Activated naive CD4-positive, alpha-beta T cell treated with Interleukin-2 at 50 U/mL for 16 hours (primary cell): Measurements from ENCODE around the gene TCN2.
"Not testable (repeated sequence)": the region's sequence is repeated elsewhere in the genome, so short reads cannot be mapped to it uniquely, and the experiment has no call there.

ENCODE experiments used
- DNase-seq: peaks from one replicate; pipeline ENCODE4 v3.0.0-alpha.2; 2020

Gene TCN2

DNA sequence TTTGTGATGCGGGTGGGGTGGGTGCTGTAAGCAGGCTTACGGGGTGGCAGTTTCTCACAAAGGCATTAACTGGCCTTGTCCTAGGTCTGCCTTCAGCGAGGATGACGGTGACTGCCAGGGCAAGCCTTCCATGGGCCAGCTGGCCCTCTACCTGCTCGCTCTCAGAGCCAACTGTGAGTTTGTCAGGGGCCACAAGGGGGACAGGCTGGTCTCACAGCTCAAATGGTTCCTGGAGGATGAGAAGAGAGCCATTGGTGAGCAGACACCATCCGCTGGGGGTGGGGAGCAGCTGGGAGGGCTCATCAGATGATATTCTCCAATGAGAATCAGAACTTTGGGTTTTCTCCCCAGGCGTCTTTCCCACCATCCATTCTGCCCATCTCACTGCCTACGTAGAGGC, 5.8 kb downstream of the TCN2 start:
- DNase-seq: no peak

DNA sequence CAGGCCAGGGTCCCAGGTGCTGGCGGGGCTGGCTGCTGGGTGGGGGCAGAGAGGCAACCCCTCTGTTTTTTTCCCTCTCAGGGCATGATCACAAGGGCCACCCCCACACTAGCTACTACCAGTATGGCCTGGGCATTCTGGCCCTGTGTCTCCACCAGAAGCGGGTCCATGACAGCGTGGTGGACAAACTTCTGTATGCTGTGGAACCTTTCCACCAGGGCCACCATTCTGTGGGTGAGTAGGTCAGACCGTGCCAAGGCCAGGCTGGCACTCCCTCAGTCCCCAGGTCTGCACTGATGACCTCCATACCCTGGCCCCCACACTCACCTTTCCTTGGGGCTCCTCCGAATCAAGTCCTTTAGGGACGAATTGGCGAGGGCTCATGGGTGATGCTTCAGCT, 7.3 kb downstream of the TCN2 start:
- DNase-seq: no peak

DNA sequence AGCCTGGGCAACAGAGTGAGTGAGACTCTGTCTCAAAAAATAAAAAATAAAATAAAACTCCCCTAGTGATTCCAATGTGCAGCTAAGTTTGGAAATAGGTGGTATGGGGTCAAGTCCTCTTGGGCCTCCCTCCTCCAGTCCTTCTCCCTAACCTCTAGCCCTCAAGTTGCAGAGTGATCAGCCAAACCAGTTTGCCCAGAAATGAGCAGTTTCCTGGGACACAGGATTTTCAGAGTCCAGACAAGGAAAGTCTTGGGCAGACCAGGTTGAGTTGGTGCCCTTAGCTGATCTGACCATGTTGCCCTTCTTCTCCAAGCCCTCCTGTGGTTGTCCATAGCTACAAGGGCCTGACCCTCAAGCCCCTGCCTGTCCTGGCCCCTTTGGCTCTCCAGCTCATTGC, 7.9 kb downstream of the TCN2 start:
- no peak for DNase-seq

DNA sequence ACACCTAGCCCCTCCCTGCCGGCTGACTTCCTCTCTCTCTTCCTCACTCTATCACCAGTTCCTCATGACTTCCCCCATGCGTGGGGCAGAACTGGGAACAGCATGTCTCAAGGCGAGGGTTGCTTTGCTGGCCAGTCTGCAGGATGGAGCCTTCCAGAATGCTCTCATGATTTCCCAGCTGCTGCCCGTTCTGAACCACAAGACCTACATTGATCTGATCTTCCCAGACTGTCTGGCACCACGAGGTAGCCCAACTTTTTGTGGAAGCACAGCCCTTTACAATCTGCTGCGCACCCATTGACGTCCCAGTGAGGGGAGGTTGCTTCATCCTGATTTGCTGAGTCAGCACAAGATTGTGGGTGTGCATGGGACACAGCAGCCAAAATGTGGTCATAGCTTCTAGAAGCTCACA, 8.6 kb downstream of the TCN2 start:
- DNase-seq: no peak

DNA sequence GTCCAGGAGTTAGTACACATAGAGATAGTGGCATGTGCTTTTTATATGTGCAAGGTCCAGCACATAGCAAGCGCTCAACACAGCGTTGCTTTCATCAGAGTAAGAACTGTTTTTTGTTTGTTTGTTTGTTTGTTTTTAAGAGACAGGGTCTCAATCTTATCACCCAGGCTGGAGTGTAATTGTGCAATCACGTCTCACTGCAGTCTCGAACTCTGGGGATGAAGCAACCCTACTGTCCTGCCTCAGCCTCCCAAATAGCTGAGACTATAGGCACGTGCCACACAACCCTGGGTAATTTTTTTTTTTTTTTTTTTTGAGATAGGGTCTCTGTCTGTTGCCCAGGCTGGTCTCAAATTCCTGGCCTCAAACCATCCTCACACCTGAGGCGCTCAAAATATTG, 10.8 kb downstream of the TCN2 start:
- no peak for DNase-seq

DNA sequence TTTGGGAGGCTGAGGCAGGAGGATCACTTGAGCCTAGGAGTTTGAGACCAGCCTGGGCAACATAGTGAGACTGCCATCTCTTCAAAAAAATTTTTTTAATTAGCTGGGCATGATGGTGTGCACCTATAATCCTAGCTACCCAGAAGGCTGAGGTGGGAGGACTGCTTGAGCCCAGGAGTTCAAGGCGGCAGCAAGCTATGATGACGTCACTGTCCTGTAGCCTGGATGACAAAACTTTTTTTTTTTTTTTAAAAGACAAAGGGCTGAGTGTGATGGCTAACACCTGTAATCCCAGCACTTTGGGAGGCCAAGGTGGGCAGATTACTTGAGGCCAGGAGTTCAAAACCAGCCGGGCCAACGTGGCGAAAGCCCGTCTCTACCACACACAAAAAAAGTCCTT, 12.9 kb downstream of the TCN2 start:
- DNase-seq: not testable (repeated sequence)

DNA sequence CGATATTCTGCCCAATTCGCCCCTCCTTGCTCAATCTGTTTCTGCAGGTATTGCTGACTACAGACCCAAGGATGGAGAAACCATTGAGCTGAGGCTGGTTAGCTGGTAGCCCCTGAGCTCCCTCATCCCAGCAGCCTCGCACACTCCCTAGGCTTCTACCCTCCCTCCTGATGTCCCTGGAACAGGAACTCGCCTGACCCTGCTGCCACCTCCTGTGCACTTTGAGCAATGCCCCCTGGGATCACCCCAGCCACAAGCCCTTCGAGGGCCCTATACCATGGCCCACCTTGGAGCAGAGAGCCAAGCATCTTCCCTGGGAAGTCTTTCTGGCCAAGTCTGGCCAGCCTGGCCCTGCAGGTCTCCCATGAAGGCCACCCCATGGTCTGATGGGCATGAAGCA, 19.4 kb downstream of the TCN2 start:
- DNase-seq: no peak

DNA sequence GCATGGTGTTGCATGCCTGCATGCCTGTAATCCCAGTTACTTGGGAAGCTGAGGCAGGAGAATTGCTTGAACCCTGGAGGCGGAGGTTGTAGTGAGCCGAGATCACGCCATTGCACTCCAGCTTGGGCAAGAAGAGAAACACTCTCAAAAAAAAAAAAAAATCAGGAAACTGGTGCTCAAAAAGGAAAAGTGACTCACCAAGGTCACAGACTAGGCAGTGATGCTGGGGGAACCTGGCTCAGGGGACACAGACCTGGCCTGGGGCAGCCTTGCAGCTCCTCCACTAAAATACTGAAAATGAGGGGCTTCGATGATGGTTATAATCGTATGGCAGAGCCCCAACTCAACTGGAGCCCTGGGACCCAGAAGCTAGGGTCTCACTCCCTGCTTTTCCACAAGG, 20.5 kb downstream of the TCN2 start:
- DNase-seq: no peak

DNA sequence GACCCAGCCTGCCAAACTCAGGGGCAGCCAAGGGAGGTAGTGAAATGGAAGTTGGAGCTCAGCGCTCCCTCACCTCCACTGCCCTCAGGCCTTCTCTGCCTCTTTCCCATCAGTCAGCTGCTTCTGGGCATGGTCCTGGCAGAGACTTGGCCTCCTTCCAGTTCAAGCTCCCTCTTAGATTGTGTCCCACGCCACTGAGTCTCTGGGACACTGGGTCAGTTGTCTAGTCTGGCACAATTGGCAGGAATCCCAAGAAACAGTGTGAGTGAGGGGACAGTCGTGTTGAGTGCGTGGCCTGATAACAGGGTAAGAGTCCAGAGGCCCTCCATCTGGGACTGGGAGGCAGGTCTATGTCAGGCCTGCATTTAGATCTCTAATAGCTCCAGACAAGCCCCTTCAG, 21.5 kb downstream of the TCN2 start:
- no peak for DNase-seq

DNA sequence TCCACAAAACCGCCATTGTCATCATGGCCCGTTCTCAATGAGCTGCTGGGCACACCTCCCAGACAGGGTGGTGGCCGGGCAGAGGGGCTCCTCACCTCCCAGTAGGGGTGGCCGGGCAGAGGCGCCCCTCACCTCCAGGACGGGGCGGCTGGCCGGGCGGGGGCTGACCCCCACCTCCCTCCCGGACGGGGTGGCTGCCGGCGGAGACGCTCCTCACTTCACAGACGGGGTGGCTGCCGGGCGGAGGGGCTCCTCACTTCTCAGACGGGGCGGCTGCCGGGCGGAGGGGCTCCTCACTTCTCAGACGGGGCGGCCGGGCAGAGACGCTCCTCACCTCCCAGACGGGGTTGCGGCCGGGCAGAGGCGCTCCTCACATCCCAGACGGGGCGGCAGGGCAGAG, 24.5 kb downstream of the TCN2 start:
- DNase-seq: not testable (repeated sequence)

DNA sequence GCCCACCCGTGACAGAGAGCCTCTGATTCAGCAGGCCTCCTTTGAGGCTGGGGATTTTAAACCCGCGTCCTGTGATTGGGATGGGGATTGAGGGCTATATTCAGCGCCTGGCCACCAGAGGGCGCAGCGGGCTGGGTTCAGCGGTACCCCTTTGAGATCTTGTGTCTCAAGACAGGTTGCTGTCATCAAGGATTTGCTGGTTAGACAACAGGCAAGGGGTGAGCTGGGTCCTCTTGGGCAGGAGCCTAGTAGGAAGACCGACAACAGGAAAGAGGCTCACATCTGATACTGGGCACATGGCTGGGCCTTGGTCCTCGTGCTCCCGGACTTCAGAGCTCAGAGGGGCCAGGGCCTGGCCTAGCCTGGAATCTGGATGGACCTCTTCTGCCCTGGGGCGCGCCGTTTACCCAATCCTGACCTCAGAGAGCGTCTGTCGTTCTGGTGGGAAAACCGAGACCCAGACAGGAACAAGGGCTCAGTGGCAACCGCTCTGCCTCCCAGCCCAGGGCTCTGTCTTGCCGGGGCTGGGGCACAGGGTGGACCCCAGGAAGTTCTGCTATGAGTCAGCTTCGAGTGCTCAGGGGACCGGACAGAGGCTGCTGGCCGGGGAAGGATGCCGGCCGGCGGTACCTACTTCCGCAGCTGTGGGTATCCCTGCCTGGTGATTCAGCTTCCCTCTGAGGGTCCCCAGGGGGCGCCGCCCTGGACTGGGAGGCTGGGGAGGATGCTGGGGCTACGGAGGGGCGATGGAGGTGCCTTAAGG, 27.7 kb downstream of the TCN2 start:
- DNase-seq: peak; percentile 91

DNA sequence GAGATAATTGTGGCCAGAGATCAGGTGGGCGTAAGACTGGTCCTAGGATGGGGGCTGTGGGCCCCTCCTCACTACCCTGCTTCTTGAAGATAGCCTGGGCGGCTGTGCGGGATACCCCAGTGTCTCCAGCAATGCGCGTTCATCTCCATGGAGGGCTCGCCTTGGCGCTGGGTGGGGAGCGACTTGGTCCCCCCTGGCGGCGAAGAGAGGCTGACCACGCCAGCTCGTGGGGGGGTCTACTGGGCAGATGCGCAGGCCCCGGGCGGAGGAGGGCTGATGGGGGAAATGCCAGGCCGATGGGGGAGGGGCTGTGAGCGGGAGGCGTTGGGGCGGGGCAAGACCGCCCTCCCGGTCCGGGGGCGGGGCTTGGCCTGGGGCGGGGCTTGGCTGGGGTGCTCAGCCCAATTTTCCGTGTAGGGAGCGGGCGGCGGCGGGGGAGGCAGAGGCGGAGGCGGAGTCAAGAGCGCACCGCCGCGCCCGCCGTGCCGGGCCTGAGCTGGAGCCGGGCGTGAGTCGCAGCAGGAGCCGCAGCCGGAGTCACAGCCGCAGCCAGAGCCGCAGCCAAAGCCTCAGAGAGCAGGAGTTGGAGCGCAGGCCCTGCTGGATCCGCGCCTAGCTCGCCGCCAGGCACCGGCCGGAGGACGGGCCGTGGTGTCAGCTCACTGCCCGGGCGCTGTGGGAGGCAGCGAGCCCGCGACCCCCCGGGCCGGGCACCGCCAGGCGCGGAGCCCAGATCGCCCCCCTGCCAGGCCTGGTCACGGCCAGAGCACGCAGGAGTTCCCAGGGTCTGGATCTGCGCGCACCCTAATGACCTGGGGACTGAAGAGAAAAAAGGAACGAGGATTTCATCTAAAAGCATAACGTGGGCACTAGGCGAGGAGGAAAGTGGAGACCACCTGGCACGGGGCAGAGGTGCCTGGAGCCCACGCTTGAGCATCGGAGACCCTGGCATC, 28.6 kb downstream of the TCN2 start, which contains the start of gene SLC35E4:
Gene SLC35E4 (plus strand): TSS at position 509 of the 953 bp plus-strand sequence. CDS start 670 bp downstream, outside the sequence.
- DNase-seq: peak; percentile 93

DNA sequence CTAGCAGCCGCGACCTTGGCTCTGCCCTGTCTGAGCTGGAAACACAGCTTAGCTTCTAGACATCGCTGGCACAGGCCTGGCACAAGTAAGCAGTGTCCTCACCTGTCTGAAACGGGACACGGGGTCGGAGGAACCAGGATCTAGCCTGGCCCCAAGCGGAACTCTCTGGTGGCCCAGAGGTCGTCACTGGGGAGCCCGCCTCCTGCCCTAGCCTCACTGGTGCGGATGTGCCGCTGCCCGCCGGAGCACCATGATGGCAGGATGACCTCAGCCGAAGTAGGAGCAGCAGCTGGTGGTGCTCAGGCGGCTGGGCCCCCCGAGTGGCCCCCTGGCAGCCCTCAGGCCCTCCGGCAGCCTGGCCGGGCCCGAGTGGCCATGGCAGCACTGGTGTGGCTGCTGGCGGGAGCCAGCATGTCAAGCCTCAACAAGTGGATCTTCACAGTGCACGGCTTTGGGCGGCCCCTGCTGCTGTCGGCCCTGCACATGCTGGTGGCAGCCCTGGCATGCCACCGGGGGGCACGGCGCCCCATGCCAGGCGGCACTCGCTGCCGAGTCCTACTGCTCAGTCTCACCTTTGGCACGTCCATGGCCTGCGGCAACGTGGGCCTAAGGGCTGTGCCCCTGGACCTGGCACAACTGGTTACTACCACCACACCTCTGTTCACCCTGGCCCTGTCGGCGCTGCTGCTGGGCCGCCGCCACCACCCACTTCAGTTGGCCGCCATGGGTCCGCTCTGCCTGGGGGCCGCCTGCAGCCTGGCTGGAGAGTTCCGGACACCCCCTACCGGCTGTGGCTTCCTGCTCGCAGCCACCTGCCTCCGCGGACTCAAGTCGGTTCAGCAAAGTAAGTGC, 29.5 kb downstream of the TCN2 start:
- DNase-seq: peak; percentile 12

DNA sequence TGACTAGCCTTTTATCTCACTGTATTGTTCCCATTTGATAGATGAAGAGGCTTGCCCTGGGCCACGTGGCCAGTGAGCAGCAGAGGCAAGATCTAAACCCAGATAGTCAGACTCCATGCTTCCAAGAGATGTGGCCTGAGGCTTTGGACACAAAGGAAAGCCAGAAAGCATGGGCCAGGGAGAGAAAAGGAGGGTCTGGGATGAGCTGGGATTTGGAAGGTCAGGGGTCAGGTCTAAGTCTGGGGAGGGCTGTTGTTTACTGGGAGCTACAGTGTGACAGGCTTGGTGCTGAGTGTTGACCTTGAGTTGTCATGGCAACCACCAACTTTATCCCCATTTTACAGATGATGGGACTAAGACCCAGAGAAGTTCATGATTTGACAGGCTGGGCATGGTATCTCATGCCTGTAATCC, 30.7 kb downstream of the TCN2 start:
- DNase-seq: no peak

DNA sequence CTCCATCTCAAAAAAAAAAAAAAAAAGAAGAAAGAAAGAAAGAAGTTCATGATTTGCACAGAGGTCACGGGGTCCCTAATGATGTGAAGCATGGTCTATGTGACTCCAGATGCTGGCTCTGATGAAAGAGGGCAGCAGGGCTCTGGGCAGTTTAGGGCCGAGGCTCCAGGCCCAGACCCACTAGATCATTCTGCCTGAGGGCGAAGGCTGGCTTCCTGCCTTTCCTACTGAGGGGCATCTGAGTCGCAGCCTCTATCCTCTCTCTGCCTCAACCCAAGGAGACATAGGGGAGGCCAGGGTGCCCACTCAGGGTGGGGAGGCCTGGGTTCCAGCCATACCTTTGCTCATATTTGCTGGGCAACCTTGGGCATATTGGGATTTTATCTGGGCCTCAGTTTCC, 33.4 kb downstream of the TCN2 start:
- no peak for DNase-seq

DNA sequence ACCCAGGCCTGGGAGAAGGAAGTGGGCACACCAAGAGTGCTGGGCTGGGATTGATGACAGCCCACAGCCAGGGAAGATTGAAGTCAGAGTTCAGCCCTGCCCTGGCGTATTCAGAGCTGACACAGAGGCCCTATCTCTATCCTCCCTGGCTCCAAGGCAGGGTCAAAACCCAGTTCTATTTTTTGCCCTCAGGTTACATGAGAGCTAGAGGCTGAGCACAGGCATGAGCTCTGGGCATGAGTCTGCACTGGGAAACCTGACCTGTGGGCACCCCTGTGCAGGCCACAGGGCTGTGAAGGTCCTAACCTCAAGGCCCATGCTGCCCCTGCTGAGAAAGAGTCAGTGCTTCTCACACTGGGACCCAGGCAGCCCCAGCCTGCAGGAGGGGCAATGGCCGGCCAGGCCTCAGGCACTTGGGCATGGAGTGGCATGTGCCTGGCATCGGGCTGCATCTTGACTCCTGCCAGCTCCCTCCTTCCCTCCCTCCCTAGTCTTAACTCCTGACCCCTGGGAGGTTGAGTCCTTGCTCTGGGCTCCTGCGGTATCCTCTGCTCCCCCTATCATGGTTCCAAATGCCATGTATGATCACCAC, 34.0 kb downstream of the TCN2 start:
- DNase-seq: no peak

DNA sequence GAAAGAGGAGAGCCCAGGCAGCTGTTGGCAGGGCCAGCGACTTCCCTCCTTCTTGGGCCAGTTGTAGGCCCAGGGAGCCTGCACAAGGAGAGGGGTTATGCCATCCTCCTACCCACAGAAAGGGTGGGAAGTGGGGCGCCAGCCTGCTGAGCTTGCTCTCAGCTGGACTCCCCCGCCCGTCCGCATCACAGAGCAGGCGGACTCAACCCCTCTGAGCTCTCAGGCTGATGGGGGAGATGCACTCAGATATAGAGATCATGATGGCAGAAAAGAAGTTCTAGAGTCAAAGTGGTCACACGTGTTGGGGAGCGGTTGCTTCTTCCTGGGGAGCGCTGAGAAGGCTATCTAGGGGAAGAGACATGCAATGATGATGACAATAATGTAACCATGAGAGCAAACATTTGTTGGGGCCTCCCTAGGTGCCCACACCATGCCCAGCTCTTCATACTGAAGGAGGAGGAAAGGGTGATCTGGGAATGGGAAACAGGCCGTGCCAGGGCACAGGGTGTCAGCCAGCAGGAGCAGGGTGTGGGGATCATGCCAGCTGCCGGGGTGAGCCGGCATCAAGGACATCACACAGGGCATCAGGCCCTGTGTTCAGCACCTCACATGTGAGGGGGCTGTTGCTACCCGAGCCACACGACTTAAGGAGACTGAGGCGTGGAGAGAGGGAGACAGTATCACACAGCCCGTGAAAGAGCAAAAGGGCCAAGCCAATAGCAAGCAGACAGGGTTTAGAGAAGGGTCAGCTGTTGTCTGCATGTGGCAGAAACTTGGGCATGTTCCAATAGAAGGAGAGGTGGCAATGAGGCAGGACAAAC, 36.3 kb downstream of the TCN2 start:
- DNase-seq: no peak

DNA sequence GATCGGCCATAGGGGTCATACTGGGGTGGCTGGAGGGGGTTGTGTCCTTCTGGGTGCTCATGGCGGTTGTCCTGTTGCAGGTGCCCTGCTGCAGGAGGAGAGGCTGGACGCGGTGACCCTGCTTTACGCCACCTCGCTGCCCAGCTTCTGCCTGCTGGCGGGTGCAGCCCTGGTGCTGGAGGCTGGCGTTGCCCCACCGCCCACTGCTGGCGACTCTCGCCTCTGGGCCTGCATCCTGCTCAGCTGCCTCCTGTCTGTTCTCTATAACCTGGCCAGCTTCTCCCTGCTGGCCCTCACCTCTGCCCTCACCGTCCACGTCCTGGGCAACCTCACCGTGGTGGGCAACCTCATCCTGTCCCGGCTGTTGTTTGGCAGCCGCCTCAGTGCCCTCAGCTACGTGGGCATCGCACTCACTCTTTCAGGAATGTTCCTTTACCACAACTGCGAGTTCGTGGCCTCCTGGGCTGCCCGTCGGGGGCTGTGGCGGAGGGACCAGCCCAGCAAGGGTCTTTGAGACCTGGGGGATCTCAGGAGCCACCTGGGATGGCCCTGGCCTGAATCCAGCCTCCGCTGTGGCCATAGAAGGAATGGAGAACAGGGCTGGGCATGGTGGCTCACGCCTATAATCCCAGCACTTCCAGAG, 39.7 kb downstream of the TCN2 start:
- DNase-seq: no peak

DNA sequence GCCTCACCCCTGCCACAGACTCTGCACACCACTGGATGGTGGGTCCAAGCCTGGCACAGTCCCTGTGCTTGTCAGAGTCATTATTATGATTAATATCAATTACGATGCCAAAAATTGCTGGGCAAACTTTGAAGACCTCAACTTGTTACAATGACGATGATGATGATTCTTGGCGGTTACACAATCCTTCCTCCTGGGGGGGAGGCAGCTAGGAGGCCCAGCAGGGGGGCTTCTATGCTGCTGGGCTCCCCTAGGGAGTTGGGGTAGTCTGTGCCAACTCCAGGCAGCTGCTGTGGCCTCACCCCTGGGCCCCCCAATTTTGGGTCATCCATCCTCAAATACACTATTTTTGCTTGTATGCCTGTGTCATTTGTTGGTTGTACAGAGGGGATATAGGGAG, 40.6 kb downstream of the TCN2 start:
- no peak for DNase-seq

DNA sequence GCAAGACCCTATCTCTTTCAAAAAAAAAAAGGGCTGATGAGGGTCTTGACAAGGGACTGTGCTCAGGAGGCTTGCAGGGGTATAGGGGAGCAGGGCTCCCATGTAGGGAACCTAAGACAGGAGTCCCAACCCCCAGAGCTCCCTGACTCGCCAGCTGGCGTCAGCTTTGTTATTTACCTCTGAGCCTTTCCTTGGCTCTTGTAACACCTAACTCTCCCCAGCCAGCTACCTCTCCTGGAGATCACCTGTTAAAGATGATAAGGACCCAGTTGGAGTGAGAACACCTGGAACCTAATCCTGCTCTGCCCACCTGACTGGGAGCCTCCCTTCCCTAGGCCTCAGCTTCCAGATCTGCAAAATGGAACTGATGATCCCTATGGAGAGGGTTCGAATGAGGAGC, 41.9 kb downstream of the TCN2 start:
- DNase-seq: no peak

DNA sequence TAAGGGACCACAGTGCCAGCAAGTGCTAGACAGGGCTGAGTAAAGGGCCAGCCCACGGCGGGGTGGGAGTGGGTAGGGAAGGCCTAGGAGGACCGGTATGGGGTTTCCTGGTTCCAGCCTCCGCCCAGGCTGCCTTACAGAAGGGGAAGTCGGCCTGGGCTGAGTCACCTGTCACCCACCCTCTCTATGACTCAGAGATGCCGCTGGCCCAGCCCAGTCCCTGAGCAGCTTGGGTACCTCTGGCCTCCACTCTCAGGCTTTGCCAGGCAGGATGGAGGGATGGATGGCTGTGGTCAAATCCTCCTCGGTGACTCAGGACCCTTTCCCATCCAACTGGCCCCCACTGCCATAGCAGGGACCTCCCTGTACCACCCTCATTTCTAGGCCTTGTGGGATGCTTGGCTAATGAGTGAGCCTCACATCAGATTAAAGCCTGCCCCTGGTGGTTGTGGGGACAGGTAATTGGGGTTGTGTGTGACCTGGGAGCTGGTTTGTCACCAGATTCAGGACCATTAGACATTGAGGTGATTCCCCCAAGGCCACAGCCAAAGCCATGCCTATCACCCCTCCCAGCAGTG, 42.5 kb downstream of the TCN2 start:
- peak; percentile 90 for DNase-seq
